Measurements from ENCODE around the gene ASPSCR1.

DNA sequence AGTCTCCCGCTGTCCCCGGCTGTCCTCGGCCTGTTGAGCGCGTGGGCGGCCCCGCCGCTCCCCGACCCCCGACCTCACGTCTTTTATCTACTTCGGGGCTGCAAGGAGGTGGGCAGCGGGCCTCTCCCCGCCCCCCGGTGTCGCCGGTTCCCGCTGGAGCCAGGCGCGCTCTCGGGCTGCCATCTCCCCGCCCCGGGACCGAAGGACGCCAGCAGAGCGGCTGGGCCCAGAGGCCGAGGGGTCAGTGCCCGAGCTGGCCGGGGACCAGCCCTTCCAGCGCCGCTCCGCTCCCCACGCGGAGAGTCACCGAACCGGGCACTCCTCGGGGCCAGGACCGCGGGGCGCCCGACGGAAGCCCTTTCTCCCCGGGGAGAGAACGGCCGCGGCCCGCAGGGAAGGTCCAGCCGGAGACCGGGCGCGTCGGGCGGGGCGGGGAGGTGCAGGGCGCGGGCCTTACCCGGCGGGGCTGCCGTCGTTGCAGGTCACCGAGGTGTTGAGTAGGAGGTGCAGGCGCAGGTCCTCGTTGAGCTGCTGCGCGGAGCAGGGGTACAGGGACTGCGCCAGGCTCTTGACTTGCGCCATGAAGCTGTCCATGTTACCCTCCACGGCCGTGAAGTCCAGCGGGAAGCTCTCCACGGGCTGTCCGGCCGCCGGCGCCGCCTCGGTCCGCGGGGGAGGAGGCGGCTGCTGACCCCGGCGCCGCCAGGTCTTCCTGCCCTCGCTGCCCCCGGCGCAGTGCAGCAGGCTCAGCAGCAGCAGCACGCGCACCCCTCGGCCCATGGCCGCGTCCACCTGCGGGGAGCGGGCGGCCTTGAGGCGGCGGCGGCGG, 17.1 kb upstream of the ASPSCR1 start:
- TF ChIP-seq POLR2A (IDR thresholded peaks at IDR 0.05; ENCODE audit: low read length) = no peak
- TF ChIP-seq GATA1 (IDR thresholded peaks at IDR 0.05; ENCODE audit: low read depth, low read length) = no peak

Measured in erythroblast (primary cell).